AG09309 (cell line): ENCODE data around the gene TTC23L.
A peak's percentile ranks its signal among the peaks of the same experiment; 100 is the strongest.

Source experiments
- DNase-seq: peaks from one replicate; pipeline ENCODE4 v3.0.0-alpha.2; 2010; ENCODE audit warnings: low read depth
- H3K4me3 ChIP-seq: 2 replicates; pipeline ENCODE4 v1.5.1; 2011; ENCODE audit warnings: mild to moderate bottlenecking, low read depth, low read length, moderate library complexity; ENCODE audit not compliant: control insufficient read depth
- TF ChIP-seq, protein P1 (sequence below): IDR thresholded peaks from 2 replicates; pipeline ENCODE4 v1.5.1; 2011; ENCODE audit warnings: mild to moderate bottlenecking, low read depth, low read length, inconsistent platforms; ENCODE audit not compliant: insufficient read depth, control insufficient read depth; ENCODE audit errors: missing control alignments

TTC23L gene

GRCh38 chr5:34928267-34928666, 89.3 kb downstream of the TTC23L start:
- H3K4me3 ChIP-seq, result no peak overlapping the region
- TF ChIP-seq, protein P1, sequence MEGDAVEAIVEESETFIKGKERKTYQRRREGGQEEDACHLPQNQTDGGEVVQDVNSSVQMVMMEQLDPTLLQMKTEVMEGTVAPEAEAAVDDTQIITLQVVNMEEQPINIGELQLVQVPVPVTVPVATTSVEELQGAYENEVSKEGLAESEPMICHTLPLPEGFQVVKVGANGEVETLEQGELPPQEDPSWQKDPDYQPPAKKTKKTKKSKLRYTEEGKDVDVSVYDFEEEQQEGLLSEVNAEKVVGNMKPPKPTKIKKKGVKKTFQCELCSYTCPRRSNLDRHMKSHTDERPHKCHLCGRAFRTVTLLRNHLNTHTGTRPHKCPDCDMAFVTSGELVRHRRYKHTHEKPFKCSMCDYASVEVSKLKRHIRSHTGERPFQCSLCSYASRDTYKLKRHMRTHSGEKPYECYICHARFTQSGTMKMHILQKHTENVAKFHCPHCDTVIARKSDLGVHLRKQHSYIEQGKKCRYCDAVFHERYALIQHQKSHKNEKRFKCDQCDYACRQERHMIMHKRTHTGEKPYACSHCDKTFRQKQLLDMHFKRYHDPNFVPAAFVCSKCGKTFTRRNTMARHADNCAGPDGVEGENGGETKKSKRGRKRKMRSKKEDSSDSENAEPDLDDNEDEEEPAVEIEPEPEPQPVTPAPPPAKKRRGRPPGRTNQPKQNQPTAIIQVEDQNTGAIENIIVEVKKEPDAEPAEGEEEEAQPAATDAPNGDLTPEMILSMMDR, result no peak

DNA sequence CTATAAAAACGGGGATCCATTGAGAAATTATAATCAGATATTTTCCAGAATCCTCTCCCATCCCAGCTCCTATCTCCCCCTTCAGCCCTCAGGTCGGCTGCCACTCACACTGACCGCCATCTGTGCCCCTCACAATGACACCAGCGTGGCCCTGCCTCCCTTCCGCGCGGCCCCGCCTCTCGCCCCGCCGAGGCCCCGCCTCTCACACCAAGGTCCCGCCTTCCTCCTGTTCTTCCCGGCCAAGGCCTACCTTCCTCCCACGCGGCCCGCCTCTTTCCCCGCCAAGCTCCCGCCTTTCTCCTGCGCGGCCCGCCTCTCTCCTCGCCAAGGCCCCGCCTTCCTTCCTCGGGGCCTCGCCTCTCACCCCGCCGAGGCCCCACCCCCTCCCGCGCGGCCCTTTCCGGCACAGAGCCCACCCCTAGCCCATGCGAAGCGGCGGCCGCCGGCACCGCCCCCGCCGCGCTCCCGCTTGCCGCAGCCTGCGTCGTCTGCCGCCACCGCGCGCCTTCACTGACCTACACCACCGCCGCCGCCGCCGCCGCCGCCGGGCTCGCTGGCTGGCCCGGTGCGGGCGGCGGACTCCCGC, 90.3 kb downstream of the TTC23L start, which contains the start of gene DNAJC21:
DNAJC21 (plus strand) TSS at position 426 of the 586 bp plus-strand sequence. CDS start 261 bp downstream, outside the sequence.
- DNase-seq, result peak; percentile 82
- TF ChIP-seq, protein P1, result no peak
- peak within 1 kb of the TSS; percentile 95 for H3K4me3 ChIP-seq

More at GRCh38 chr5:34928267-34928666, 89.3 kb downstream of the TTC23L start:
- no peak for DNase-seq

DNA sequence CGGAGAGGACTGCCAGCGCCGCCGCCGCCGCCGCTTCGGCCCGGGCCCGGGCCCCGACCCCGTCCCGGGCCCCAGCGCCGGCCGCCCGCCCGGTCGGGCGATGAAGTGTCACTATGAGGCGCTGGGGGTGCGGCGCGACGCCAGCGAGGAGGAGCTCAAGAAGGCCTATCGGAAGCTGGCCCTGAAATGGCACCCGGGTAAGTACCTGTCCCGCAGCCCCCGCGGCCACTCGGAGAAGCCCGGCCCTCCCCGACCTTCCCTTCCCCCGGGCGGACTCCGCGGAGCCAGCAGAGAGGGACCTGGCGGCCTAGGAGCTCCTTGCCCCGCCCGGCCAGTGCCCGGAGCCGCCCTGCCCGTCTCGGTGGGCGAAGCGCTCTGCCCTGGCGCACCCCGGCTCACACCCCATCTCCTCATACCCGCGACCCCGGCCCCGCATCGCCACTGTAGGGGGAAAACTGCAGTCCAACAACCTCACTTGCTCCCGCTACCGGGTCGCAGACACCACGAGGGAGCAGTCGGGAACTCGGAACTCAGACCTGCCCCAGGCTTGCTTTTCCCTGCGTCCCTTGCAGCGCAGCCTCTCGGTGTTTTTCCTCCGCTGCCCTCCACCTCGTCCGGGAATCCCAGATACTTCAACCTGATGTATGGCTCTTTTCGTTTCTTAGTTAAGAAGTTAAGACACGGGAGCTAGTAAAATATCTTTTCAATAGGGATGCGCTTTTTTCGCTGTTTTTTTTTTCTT, 90.9 kb downstream of the TTC23L start:
- TF ChIP-seq, protein P1, result no peak
- peak overlapping the region; percentile 95 for H3K4me3 ChIP-seq
- no peak for DNase-seq

DNA sequence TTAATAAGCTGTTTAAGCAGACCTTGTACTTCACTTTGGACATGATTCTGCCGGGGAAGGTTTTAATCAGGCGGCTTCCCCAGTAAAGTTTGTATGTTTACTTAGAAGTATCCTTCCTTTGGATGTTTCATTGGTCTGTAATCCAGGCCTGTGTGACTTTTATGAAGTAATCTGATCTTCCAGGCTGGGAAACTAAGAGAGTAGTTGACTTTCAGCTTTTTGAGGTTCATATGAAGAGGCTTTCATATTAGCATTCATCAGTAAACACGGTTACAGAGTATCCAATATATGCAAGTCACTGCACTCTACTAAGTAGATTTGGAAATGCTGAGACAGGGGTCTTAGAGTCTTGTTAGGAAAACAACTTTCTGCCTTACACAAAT, 91.5 kb downstream of the TTC23L start:
- no peak for DNase-seq
- TF ChIP-seq, protein P1, result no peak
- peak overlapping the region; percentile 95 for H3K4me3 ChIP-seq

GRCh38 chr5:34930870-34931269, 91.9 kb downstream of the TTC23L start:
- TF ChIP-seq, protein P1, result no peak
- peak overlapping the region; percentile 95 for H3K4me3 ChIP-seq
- DNase-seq, result no peak

GRCh38 chr5:34932947-34933346, 94.0 kb downstream of the TTC23L start:
- no peak overlapping the region for H3K4me3 ChIP-seq
- DNase-seq, result no peak
- TF ChIP-seq, protein P1, result no peak
